Lower lobe of right lung (tissue), 2 donors: ENCODE measurements around the gene FBN3. TPM values are rescaled to one million over a fixed set of nuclear protein-coding genes. Genes with fewer than 3 reads are reported as not detected.
A peak's percentile ranks its signal among the peaks of the same experiment; 100 is the strongest.

Experiments
- ATAC-seq, 2 donors: fragments of 200-7000 bp; cut with Tn5 transposase; one replicate each; pipeline ENCODE4 v1.9.1; 2020 to 2022; ENCODE audit warnings: mild to moderate bottlenecking in 2 of 2, moderate library complexity in 2 of 2
- DNase-seq: peaks from one replicate; pipeline ENCODE4 v3.0.0-alpha.2; 2020
- H3K27ac ChIP-seq: fragments of 200-600 bp; one replicate; pipeline ENCODE4 v1.8.0; 2022
- H3K27me3 ChIP-seq: fragments of 200-600 bp; one replicate; pipeline ENCODE4 v1.8.0; 2022; ENCODE audit warnings: low read depth
- H3K36me3 ChIP-seq: fragments of 200-600 bp; one replicate; pipeline ENCODE4 v1.8.0; 2022; ENCODE audit warnings: mild to moderate bottlenecking
- H3K4me1 ChIP-seq: fragments of 200-600 bp; one replicate; pipeline ENCODE4 v1.8.0; 2022
- H3K4me3 ChIP-seq: fragments of 200-600 bp; one replicate; pipeline ENCODE4 v1.8.0; 2022; ENCODE audit warnings: mild to moderate bottlenecking
- H3K9me3 ChIP-seq: fragments of 200-600 bp; one replicate; pipeline ENCODE4 v1.8.0; 2022
- intact Hi-C: fragments of 100-400 bp; cut with DNase I; formaldehyde crosslinking; loops from one replicate; pipeline ENCODE4 v1.11.0; 2022
- long read RNA-seq: library from polyadenylated mRNA; unstranded; transcript quantifications from one replicate; pipeline ENCODE4 v2.0.0, GENCODE V29; 2021
- total RNA-seq: library from RNA; stranded (reverse); fragmentation: NEBNext Ultra II Directional; extraction: Animal tissue kit (Norgen Biotek cat#: 25700); gene quantifications from one replicate; pipeline ENCODE4 v1.2.1, GENCODE V29; 2021
- TF ChIP-seq, protein P1 (sequence below): fragments of 200-600 bp; IDR thresholded peaks from one replicate; pipeline ENCODE4 v1.8.0; 2022; ENCODE audit warnings: antibody characterized with exemption, mild to moderate bottlenecking
- donor health status: DM: no; HTN: yes; CAD: no; lungs with severe emphysema.

FBN3 gene
- total RNA-seq = 7.0 TPM
- long read RNA-seq, partial matches to known transcripts = 3 of 5 reads
- long read RNA-seq, other reads (novel, unspliced or antisense) = 2 of 5 reads

DNA sequence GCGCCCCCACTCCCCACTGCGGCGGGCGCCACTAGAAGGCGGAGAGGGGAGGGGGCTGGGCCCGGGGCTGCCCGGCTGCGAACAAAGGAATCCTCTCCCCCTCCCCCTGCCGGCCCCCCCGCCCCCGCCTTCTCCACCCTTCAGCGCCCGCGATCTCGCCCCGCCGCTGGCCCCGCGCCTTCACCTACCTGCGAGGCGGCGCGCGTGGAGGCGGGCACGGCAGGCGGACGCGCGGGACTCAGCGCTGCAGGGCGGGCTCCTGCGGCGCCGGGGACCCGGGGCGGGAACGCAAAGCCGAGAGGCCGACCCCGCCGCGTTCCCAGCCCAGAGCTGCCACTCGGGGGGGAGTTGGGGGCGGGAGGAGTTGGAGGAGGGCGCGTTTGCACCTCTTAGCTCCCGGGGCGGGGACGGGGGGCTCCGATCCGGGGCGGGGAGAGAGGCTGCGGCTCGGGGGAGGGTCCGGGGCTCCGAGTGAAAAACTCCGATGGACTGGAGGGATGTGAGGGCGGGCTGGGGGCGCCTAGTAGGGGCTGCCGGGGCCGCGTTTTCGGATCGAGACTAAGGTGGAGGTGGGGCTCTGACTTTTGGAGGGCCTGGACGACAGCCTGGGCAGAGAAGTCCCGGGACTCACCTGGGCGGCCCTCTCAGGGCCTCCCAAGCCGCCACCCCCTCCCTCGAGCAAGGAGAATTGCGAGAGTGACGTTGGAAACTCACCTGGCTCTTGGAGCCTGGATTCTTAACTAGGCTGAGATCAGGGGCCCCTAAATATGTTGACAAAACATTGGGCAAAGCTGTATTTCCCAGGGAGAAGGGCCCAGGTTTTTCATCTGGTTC is at the start of gene FBN3:
FBN3 (minus strand) TSS at position 332 of the 834 bp plus-strand sequence. CDS start 2,112 bp downstream, outside the sequence.
- DNase-seq = no peak
- peaks cover 47% of the 10 kb centered on the region for H3K27me3 ChIP-seq

DNA sequence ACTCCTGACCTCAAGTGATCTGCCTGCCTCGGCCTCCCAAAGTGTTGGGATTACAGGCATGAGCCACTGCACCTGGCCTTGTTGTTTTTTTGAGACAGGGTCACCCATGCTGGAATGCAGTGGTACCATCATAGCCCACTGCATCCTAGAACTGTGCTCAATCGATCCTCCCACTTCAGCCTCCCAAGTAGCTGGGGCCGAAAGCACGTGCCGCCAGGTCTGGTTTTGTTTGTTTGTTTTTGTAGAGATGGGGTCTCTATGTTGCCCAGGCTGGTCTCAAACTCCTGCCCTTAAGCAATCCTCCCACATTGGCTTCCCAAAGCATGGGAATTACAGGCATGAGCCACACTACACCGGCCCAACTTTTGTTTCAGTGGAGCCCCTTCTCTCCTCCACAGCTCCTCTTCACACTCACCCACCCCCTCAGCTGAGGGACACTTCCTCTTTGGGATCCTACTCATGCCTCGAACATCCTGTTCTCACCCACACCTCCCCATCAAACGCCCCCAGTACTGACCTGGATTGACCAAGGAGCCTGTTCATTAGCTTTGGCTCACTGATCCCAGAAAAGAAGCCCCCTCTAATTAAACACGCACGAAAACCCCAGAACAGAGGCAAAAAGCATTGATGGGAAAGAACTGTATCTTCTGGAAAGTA is 47.0 kb upstream of the FBN3 start:
- Histone ChIP-seq H3K9me3 (no peaks in the 10 kb centered on the region), H3K4me3 (no peak overlapping the region), H3K27ac (no peak overlapping the region), H3K4me1 (peaks cover 20% of the 10 kb centered on the region), H3K36me3 (no peaks in the 10 kb centered on the region), H3K27me3 (peaks cover 4% of the 10 kb centered on the region)
- TF ChIP-seq, protein P1, sequence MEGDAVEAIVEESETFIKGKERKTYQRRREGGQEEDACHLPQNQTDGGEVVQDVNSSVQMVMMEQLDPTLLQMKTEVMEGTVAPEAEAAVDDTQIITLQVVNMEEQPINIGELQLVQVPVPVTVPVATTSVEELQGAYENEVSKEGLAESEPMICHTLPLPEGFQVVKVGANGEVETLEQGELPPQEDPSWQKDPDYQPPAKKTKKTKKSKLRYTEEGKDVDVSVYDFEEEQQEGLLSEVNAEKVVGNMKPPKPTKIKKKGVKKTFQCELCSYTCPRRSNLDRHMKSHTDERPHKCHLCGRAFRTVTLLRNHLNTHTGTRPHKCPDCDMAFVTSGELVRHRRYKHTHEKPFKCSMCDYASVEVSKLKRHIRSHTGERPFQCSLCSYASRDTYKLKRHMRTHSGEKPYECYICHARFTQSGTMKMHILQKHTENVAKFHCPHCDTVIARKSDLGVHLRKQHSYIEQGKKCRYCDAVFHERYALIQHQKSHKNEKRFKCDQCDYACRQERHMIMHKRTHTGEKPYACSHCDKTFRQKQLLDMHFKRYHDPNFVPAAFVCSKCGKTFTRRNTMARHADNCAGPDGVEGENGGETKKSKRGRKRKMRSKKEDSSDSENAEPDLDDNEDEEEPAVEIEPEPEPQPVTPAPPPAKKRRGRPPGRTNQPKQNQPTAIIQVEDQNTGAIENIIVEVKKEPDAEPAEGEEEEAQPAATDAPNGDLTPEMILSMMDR = no peak
- no peak for DNase-seq
- ATAC-seq = no peak
- intact Hi-C loops = no loop called here

More for the DNA sequence above, at the start of gene FBN3:
- intact Hi-C loops = no loop called here
- peak within 1 kb of the TSS; percentile 42 for H3K4me3 ChIP-seq
- no peaks in the 10 kb centered on the region for H3K36me3 ChIP-seq
- peaks cover 22% of the 10 kb centered on the region for H3K4me1 ChIP-seq
- peak; percentile 23 to 47 for ATAC-seq
- no peak within 1 kb of the TSS for H3K27ac ChIP-seq
- TF ChIP-seq, protein P1 = no peak
- H3K9me3 ChIP-seq = no peaks in the 10 kb centered on the region

DNA sequence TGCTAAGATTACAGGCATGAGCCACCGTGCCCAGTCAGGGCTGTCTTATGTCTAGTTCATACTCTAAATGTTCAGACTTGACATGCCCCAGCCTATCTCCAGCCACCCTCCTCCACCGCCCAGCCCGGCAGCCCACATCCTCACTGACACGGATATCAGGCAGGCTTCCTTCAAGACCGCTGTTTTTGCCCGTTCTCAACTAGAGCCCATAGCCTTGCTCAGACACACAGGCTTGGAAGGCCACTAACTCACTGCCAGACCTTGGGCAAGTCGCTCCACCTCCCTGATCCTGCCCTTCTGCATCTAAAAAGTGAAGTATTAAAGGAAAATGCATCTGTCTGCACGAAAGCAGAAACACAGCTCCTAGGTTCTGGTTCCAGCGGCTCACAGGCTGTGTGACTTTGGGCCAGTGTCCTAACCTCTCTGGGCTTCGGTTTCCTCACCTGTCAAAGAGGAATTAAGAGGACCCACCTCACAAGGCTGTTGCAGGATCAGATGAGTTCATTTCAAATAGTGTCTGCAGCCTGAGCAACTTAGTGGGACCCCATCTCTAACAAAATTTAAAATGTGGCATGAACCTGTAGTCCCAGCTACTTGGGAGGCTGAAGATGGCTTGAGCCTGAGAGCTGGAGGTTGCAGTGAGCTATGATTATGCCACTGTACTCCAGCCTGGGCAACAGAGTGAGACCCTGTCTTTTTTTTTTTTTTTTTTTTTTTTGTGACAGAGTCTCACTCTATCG is 45.3 kb upstream of the FBN3 start:
- Histone ChIP-seq H3K27ac (peak overlapping the region; percentile 77), H3K36me3 (no peaks in the 10 kb centered on the region), H3K4me3 (peak overlapping the region; percentile 33), H3K4me1 (peaks cover 20% of the 10 kb centered on the region), H3K9me3 (no peaks in the 10 kb centered on the region), H3K27me3 (no peaks in the 10 kb centered on the region)
- peak; percentile 59 to 62 for ATAC-seq
- DNase-seq = peak; percentile 60
- TF ChIP-seq, protein P1 = no peak
- intact Hi-C loops = no loop called here

DNA sequence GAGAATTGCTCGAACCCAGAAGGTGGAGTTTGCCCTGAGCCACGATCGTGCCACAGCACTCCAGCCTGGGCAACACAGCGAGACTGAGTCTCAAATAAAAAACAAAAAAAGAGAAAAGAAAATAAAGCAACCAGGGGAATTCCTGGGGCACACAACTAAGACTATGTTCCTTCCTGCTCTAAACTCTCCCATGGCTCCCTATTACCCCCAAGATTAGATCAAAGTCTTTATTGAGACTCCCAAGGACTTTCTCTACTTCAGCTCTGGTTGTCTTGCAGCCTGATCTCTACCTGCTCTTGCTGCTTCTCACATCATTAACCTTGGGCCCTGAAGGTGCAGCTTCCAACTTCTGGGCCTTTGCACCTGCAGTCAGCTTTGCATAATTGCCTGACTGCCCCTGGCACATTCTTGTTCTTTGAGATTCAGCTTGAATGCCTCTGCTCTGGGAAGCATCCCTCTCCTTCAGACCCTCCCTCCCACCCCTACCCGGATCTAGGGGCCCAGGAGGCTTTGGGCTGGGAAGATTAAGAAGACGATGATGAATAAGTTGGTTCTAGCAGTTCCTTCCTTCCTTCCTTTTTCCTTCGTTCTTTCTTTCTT is 42.9 kb upstream of the FBN3 start:
- Histone ChIP-seq H3K4me3 (no peak overlapping the region), H3K36me3 (no peaks in the 10 kb centered on the region), H3K27ac (no peak overlapping the region), H3K4me1 (peaks cover 20% of the 10 kb centered on the region), H3K27me3 (no peaks in the 10 kb centered on the region), H3K9me3 (no peaks in the 10 kb centered on the region)
- TF ChIP-seq, protein P1 = no peak
- intact Hi-C loops = no loop called here
- no peak for DNase-seq
- ATAC-seq = no peak
